T-helper 1 cell treated with Interleukin-12 subunit alpha and Interleukin-12 subunit beta and Interleukin-4 antibody, amounts not matched to agents 30 ng/mL and 1 ng/mL, for 36 hours (primary cell): Measurements from ENCODE around the gene CACFD1. TPM values are rescaled to one million over a fixed set of nuclear protein-coding genes. Genes with fewer than 3 reads are reported as not detected.

Experiments used
- intact Hi-C: fragments of 100-400 bp; cut with micrococcal nuclease; formaldehyde crosslinking; loops from one replicate; pipeline ENCODE4 v1.15.1; 2024
- total RNA-seq: library from RNA; stranded (reverse); gene quantifications from 2 replicates; pipeline ENCODE4 v1.2.3, GENCODE V29; 2022

Gene CACFD1
- total RNA-seq: 0.78 and 1.3 TPM in 2 replicates

DNA sequence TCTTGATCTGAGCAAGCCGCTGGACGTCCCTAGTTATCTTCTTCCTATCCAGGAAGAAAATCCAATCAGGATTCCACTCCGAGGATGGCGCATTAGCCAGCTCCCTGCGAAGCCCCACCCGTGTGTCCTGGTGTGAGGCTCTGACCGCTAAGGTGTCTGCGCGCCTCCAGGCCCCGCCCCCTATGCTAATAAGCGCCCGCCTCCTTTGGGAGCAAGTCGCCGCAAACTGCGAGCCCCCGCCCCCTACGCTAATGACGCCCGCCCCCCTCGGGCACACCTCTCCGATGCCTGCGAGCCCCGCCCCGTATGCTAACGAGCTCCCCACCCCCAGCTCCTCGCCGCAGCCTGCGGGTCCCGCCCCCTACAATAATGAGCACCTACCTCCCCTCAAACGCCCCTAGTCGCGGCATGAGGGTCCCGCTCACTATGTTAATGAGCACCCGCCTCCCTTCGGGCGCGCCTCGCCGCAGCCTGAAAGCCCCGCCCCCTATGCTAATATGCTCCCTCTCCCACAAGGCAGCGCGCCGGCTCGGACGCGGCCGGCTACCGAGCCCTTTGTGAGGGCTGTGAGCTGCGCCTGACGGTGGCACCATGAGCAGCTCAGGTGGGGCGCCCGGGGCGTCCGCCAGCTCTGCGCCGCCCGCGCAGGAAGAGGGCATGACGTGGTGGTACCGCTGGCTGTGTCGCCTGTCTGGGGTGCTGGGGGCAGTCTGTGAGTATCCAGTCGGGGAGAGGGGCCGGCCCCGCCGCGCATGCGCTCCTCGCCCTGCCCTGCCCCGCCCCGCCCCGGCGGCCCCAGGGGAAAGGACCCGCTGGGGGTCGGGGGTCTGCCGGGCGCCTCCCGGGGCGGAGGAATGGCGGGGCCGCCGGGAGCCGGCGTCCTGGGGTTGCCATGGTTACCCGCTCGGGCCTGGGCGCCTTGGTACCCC lies at the start of gene CACFD1:
Gene CACFD1, plus strand, starts transcription at position 503 of the 929 bp plus-strand sequence. Its CDS starts 89 bp downstream, at position 592.
- intact Hi-C loops: loop anchor here (1.0 to 2.0 kb wide), 14 partner anchors 20 to 609 kb away; partner anchors contain the start of genes BRD3, BRD3OS, GTF3C5 and RALGDS

DNA sequence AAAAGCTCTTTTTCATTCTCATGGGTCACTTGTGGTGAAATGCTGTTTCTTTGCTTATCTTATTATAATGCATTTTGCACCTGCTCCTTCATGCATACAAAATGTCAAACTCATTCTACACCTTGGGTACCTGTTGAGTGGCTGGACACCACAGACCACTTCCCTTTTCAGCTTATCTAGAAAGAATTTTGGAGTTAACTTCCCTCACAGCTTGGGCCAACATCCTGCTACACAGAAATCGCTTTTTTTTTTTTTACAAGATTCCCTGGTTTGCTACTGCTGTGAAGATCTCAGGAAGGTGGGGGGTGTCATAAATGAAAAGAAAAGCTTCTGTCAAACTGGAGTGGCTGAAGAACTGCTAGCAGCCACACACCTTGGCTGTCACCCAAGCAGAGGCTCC lies 44.6 kb upstream of the CACFD1 start:
- intact Hi-C loops: loop anchor here (5.0 kb wide), 2 partner anchors 228 to 577 kb away; partner anchors contain the start of gene VAV2

DNA sequence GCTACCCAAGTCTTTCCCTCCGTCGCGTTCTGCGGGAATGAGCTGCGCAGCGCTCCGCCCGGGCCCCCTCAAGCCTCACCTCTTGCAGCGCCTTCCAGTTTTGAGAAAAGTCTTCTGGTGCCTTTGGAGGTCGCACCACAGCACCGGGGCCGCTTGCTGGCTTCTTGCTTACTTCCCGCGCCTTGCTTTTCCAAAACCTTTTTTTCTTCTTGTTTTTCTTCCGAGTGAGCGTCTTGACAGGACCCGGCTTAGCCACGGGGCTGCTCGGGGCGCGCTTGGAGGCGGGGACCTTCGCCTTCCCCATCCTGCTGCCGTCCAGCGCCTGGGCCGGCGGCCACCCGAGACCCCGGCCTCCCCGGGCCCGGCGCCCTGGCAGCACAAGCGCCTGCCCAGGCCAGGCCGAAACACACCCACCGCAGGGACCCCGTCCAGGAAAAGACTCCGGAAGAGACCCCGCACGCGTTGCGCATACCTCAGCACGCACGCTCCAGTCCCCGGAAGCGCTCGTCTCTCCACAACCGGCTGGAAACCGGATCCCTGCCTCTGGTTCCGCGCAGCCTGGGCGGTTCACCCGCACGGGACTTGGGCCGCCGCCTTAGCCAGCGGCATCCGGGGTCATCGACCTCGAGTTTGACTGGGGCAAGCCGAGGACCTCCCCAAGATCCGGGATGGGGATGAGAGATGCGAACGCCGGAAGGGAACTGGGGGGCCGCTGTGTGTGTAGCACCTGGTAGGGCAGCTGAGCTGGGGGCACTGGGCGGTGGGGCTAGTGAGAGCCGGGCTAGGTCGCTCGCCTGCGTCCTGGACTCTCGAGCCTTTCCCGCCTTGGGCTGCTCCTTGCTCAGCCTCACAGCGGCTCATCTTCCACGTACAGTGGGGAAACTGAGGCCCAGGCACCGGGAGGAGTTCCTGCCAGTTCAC lies 42.0 kb upstream of the CACFD1 start, which contains the start of gene REXO4:
Gene REXO4, minus strand, starts transcription at position 470 of the 921 bp plus-strand sequence. Its CDS starts 166 bp downstream, at position 304.
- intact Hi-C loops: loop anchor here (1.0 to 5.0 kb wide), 8 partner anchors 42 to 574 kb away; partner anchors contain the start of genes CACFD1, MED22, RPL7A and SLC2A6

DNA sequence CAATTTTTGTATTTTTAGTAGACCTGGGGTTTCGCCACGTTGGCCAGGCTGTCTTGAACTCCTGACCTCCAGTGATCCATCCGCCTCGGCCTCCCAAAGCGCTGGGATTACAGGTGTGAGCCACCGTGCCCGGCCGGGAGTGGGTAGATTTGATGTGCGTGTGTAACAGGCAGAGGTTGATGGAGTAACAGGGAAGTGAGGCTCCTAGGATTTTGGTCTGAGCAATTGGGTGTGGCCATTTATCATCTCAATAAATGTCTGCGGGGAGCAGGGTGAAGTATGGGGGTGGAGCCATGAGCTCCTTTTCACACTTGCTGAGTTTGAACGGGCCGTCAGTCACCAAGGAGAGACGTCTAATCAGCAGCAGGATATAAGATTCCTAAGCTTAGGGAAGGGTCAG lies 40.8 kb upstream of the CACFD1 start:
- intact Hi-C loops: loop anchor here (2.0 to 5.0 kb wide), 3 partner anchors 60 to 573 kb away; partner anchors contain the start of genes SLC2A6 and VAV2

DNA sequence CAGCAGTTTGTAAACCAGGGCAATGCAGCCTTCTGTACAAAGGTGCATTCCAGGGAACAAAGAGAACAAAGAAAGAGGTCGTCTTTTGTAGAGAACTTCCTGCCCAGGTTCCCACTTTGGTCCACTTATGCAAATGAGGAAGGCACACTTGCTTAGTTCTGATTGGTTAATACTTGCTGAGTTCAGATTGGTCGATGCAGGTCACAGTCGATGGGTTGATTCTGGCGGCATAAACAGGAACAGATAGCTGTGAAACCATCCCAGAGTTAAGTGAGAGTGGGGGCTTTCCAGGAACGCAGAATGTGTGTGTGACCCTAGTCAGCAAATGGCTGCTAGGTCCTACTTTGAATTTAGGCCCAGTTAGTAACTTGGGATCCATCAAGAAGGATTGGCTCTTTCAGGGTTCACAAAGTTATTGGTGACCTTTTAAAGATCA lies 39.4 kb upstream of the CACFD1 start:
- intact Hi-C loops: no loop called here

DNA sequence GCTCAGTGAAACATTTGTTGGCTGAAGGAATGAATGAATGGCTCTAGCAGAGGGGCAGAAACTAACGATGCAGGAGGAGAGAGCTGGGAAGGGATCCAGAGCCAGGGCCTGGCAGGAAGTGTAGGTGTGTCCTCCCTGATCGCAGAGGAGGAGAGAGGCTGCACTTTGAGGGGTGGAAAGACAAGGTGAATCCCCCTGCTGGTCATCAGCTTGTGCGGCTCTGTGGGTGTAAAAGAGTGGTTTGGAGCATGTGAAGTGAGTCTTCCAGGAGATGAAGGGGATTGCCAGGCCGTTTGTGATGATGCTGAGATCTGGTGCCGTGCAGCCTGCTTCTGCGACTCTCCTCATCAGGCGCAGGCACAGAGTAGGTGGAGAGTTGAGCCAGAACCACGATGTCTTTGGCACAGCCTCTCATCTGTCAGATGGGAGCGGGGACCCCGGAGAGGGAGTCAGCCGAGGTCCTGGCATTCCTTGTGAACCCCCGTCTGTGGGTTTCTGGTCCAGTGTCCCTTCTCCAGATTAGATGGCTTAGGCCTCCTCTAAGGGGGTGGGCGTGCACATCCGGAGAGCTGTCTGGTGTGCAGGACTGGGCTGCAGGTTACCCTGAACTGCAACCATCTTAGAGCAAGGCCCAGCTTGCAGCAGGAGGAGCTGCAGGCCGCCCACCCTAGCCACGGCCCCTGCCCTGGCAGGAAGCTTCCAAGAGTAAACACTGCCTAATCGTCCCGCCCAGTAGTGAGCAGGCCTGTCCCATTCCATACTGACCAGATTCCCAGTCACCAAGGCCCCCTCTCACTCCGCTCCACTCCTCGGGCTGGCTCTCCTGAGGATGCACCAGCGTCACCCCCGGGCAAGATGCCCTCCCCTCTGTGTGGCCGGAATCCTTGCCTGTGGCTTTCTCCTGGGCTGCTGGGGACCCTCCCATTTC lies 37.9 kb upstream of the CACFD1 start, which contains the start of gene ADAMTS13:
Gene ADAMTS13, plus strand, starts transcription at position 753 of the 928 bp plus-strand sequence. Its CDS starts 77 bp downstream, at position 830.
- intact Hi-C loops: no loop called here

DNA sequence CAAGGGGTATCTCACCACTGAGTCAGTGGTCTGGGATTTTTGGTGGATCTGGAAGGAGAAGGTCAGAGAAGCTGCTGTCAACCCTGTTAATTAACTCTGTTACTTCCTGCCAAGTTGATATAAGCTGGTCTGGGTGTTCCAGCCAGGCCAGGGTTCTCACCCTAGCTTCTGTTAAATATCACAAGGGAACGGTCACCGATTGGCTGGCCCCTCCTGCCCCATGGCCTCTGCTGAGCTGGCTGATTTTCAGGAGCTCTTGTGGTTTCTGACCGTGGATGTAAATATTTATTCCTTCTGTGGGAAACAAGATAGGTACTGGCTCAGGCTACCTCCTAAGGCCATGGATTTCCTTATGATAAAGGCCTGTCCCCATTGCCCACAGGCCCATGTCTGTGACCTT lies 36.6 kb upstream of the CACFD1 start:
- intact Hi-C loops: no loop called here

DNA sequence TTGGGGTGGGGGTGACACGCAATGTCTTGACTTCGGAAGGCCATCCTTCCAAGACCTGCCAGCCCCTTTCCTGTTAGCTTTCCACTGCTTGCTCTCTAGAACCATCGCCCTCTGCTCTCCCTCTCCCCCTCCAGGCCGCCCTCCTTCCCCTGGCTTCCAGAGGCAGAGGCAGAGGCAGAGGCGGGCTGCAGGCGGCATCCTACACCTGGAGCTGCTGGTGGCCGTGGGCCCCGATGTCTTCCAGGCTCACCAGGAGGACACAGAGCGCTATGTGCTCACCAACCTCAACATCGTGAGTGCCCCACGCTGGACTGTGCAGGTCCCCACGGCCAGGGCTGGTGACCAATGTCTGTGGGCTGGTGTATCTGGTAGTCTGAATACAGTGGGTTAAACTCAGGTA lies 35.6 kb upstream of the CACFD1 start:
- intact Hi-C loops: no loop called here

DNA sequence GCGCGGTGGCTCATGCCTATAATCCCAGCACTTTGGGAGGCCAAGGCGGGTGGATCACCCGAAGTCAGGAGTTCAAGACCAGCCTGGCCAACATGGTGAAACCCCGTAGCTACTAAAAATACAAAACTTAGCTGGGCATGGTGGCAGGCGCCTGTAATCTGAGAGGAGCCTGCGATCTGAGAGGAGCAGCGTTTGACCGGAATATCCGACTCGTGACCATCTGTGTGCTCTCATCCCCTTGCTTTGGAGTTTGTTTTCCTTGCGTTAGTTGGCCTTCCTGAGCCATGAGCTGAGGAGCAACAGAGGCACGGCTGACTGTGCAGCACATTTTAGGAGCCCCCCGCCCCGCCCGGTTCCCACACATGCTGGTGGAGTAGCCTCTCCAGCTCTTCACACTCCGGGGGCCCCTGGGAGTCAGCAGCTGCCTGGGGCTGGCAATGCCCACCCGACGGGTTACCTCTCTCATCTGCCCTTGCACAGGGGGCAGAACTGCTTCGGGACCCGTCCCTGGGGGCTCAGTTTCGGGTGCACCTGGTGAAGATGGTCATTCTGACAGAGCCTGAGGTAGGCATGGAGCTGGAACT lies 34.6 kb upstream of the CACFD1 start:
- intact Hi-C loops: no loop called here

DNA sequence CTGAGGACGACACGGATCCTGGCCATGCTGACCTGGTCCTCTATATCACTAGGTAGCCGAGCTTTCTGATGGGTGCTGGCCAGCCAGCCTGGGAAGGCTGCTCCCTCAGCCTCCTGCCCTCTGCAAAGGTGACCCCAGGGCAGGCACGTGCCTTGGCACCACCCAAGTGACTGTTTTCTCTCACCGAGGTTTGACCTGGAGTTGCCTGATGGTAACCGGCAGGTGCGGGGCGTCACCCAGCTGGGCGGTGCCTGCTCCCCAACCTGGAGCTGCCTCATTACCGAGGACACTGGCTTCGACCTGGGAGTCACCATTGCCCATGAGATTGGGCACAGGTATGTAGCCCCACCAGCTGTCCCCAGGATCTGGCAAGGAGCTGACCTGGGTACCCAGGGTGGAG lies 33.8 kb upstream of the CACFD1 start:
- intact Hi-C loops: no loop called here

DNA sequence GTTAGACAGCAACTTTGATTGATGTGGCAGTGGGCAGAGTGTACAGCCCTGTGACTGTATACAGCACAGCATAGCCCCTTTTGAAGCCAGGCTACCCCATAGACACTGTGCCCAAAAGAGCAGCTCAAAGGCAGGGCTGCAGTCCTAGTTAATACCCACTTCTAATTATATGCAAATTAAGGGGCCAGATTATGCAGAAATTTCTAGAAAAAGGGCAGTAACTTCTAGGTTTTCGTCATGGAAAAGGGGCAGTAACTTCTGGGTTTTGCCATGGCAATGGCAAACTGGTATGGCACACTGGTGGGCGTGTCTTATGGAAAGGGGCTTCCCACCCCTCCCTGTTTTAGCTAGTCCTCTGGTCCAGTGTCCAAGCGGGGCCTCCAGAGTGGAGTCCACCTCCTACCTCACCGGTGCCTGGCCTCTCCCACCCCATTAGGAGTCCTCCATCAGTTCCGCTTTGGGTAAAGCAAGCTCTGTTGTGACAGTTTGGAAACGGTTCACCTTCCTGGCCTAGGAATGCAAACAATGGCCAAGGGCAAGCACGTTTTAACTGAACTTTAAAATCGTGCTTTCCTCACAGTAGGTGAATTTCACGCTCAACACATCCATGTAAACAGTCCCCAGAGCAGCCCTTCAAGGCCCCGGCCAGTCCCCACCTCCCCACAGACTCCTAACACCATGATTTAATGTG lies 32.0 kb upstream of the CACFD1 start:
- intact Hi-C loops: no loop called here

DNA sequence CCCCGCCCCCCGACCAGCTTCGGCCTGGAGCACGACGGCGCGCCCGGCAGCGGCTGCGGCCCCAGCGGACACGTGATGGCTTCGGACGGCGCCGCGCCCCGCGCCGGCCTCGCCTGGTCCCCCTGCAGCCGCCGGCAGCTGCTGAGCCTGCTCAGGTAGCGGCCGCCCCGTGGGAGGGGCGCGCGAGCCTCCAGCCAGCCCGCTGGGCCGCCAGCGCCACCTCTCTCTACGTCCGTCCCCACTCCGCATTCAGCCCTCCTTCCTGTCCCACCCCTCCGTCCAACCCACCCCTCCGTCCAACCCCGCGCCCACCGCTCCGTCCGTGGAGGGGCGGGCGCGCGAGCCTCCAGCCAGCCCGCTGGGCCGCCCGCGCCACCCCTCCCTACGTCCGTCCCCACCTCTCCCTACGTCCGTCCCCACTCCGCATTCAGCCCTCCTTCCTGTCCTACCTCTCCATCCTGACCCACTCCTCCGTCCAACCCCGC lies 31.1 kb upstream of the CACFD1 start:
- intact Hi-C loops: no loop called here

DNA sequence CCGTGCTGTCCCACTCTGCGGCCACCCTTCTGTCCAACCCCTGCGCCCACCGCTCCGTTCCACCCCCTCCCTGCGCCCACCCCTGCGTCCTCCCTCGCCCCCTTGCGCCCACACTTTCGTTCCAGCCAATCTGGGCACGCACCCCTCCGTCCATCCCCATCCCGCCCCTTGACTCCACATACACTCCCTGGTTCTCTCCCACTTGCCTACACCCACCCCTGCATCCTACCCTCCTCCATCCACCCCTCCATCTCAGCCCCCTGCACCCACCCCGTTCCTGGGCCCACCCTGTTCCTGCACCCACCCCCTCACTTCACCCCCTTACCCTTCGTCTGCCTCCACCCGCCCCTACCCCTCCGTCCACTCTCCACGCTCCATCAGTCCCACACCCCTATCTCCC lies 30.6 kb upstream of the CACFD1 start:
- intact Hi-C loops: no loop called here

DNA sequence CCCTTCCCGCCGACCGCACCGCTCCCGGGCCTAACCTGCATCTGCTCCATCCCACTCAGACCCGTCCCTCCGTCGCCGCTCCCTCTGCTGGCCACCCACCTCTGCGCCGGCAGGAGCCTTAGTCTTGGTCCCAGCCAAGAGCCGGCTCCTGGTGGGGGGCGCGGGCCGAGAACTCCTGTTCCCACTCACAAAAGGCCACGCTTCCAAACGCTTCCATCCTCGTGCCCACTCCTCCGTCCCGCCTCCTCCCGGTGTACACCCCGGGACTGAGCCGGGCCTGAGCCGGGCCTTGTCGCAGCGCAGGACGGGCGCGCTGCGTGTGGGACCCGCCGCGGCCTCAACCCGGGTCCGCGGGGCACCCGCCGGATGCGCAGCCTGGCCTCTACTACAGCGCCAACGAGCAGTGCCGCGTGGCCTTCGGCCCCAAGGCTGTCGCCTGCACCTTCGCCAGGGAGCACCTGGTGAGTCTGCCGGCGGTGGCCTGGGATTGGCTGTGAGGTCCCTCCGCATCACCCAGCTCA lies 30.1 kb upstream of the CACFD1 start:
- intact Hi-C loops: no loop called here

DNA sequence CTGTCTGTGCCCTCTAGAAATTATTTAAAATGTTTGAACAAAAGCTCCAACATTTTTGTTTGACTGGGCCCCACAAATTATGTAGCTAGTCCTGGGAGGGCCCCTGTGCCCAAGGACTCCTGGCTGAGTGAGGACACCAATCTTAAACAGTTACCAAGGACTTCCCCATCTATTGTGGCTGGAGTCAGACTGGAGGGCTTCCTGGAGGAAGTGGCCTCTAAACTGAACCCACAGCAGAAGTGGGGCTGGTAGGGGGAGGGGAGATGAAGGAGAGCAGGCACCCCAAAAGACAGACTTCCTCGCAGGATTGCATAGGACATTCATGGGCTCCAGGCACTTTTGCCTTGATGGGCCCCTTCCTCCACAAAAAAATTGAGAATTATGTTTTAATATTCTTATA lies 29.5 kb upstream of the CACFD1 start:
- intact Hi-C loops: no loop called here

DNA sequence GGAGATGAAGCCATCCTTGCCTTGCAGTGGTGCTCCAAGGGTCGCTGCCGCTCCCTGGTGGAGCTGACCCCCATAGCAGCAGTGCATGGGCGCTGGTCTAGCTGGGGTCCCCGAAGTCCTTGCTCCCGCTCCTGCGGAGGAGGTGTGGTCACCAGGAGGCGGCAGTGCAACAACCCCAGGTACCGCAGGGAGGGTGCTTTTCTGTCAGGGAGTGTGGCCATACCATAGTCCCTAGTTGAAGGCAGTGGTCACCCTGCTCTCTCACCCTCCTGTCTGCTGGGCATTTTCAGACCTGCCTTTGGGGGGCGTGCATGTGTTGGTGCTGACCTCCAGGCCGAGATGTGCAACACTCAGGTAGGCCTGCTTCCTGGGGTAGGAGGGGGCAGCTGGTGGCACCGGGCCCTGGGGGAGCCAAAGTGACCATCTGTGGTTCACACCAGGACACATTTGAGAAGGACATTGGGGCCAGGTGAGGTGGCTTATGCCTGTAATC lies 26.4 kb upstream of the CACFD1 start:
- intact Hi-C loops: no loop called here

DNA sequence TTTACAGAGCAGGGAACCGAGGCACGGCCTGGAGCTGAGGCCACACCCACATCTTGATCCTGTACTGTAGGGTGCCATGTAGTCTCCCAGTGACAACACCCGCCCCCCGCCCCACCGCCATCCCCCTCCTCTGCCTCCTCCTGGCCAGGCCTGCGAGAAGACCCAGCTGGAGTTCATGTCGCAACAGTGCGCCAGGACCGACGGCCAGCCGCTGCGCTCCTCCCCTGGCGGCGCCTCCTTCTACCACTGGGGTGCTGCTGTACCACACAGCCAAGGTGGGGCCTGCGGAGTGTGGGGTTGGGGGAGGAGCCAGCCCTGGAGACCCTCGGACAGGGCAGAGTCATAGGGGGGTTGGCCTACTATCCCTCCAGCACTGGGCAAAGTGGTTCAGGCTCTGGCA lies 23.1 kb upstream of the CACFD1 start:
- intact Hi-C loops: no loop called here

DNA sequence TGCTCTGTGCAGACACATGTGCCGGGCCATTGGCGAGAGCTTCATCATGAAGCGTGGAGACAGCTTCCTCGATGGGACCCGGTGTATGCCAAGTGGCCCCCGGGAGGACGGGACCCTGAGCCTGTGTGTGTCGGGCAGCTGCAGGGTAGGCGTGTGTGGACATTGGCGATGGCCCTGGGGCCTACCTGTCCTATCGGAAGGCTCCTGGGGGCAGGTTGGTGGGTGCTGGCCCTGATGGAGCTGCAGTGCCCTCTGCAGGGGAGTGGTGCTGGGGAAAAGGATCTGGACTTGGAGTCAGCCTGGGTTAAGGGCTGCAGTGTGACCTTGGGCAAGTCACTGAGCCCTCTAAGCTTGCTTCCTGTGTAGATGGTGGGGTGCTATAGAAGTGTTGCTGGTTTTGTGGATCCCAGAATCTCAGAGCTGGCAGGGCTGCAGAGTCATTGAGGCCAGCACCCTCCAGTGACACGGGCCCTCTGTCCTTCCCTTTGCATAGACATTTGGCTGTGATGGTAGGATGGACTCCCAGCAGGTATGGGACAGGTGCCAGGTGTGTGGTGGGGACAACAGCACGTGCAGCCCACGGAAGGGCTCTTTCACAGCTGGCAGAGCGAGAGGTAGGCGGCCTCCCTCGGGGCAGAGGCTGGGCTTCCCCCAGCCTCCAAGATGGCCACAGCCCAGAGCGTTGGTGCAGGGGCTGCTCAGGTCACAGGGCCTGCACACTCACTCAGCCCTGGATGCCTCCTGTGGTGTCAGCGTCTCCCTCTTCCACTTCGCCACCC lies 21.8 kb upstream of the CACFD1 start:
- intact Hi-C loops: no loop called here
